Left lung (tissue), 10 donors: ENCODE measurements around the gene NR2F1-AS1. TPM values are rescaled to one million over a fixed set of nuclear protein-coding genes. Genes with fewer than 3 reads are reported as not detected.
"Not testable (repeated sequence)": the region's sequence is repeated elsewhere in the genome, so short reads cannot be mapped to it uniquely, and the experiment has no call there.

Experiments used
- ATAC-seq: fragments of 200-7000 bp; cut with Tn5 transposase; one replicate; pipeline ENCODE4 v1.9.1; 2020; ENCODE audit warnings: moderate library complexity
- DNase-seq, 4 donors: peaks; one replicate each; pipeline ENCODE4 v3.0.0-alpha.2; 2013 to 2020
- H3K27ac ChIP-seq, 2 donors: fragments of 200-600 bp; sonication (generic) in 1 of 2; one replicate each; pipeline versions ENCODE4 v1.5.0 to v1.8.0; 2020 to 2021
- H3K27me3 ChIP-seq, 2 donors: fragments of 200-600 bp; sonication (generic) in 1 of 2; one replicate each; pipeline versions ENCODE4 v1.5.0 to v1.8.0; 2020 to 2021
- H3K36me3 ChIP-seq, 2 donors: fragments of 200-600 bp; sonication (generic) in 1 of 2; one replicate each; pipeline versions ENCODE4 v1.5.0 to v1.8.0; 2020 to 2021
- H3K4me1 ChIP-seq, 2 donors: fragments of 200-600 bp; one replicate each; pipeline ENCODE4 v1.8.0; 2021
- H3K4me3 ChIP-seq, 2 donors: fragments of 200-600 bp; sonication (generic) in 1 of 2; one replicate each; pipeline versions ENCODE4 v1.5.0 to v1.8.0; 2020 to 2021; ENCODE audit warnings: mild to moderate bottlenecking in 1 of 2
- H3K9me3 ChIP-seq, 2 donors: fragments of 200-600 bp; sonication (generic) in 1 of 2; one replicate each; pipeline versions ENCODE4 v1.5.0 to v1.8.0; 2020 to 2021
- CTCF ChIP-seq, 2 donors: fragments of 200-600 bp; sonication (generic) in 1 of 2; IDR thresholded peaks; one replicate each; pipeline versions ENCODE4 v1.5.0 to v1.8.0; 2021; ENCODE audit warnings: antibody characterized with exemption in 2 of 2
- intact Hi-C, 2 donors: fragments of 100-400 bp; cut with DNase I; formaldehyde crosslinking; loops; one replicate each; pipeline versions ENCODE4 v1.11.2 to v1.14.2; 2022
- polyA plus RNA-seq, 6 donors: library from polyadenylated mRNA; unstranded; fragments of 120-200 nt; gene quantifications; one replicate each; pipeline ENCODE4 v1.2.1, GENCODE V29; 2013; ENCODE audit not compliant: insufficient read length in 6 of 6
- total RNA-seq, 2 donors: library from RNA; stranded (reverse); fragmentation: NEBNext Ultra II Directional; extraction: Animal tissue kit (Norgen Biotek cat#: 25700); gene quantifications; one replicate each; pipeline ENCODE4 v1.2.1, GENCODE V29; 2021
- donor health status: DM: no; HTN: yes; CAD: no.
- donor health status: DM: no; HTN: no; CAD: no.

NR2F1-AS1 gene
- total and polyA plus RNA-seq, 8 donors: 10.5 to 66.3 (median 48.3) TPM

GRCh38 chr5:93460286-93460685, 120.7 kb downstream of the NR2F1-AS1 start:
- Histone ChIP-seq H3K27me3 (no peaks in the 10 kb centered on the region), H3K4me1 (no peaks in the 10 kb centered on the region), H3K4me3 (no peak overlapping the region), H3K27ac (no peak overlapping the region), H3K36me3 (no peaks in the 10 kb centered on the region), H3K9me3 (peaks cover 0 to 29% of the 10 kb centered on the region in 2 donors)
- intact Hi-C loops: no loop called here
- TF ChIP-seq CTCF (IDR thresholded peaks at IDR 0.05): no peak
- ATAC-seq (no peak), DNase-seq (no peak)

- H3K27ac ChIP-seq, intact Hi-C loops, H3K27me3 ChIP-seq, ATAC-seq, H3K9me3 ChIP-seq, H3K4me3 ChIP-seq, H3K36me3 ChIP-seq, DNase-seq, H3K4me1 ChIP-seq: not testable (repeated sequence)
Measured at GRCh38 chr5:93456796-93457195, 124.2 kb downstream of the NR2F1-AS1 start.

DNA sequence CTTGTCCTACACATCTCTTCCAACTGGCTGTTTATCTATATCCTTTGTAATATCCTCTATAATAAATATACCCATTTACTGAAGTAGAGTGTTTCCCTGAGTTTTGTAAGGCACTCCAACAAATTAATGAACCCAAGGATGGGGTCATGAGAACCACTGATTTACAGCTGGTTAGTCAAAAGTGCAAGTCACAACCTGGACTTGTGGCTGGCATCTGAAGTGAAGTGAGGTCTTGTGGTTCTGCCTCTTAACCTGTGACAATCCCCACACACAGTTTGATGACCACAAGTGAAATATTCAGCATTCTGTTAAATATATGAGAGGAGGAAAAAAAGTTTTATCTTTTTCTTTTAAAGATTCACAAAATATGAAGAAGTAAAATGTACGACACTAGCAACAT, 126.1 kb downstream of the NR2F1-AS1 start:
- no peaks in the 10 kb centered on the region for H3K4me1 ChIP-seq
- no peak for DNase-seq
- ATAC-seq: no peak
- H3K27ac ChIP-seq: no peak overlapping the region
- no peaks in the 10 kb centered on the region for H3K27me3 ChIP-seq
- no peak for TF ChIP-seq CTCF (IDR thresholded peaks at IDR 0.05)
- intact Hi-C loops: no loop called here
- no peaks in the 10 kb centered on the region for H3K9me3 ChIP-seq
- no peak overlapping the region for H3K4me3 ChIP-seq
- no peaks in the 10 kb centered on the region for H3K36me3 ChIP-seq

DNA sequence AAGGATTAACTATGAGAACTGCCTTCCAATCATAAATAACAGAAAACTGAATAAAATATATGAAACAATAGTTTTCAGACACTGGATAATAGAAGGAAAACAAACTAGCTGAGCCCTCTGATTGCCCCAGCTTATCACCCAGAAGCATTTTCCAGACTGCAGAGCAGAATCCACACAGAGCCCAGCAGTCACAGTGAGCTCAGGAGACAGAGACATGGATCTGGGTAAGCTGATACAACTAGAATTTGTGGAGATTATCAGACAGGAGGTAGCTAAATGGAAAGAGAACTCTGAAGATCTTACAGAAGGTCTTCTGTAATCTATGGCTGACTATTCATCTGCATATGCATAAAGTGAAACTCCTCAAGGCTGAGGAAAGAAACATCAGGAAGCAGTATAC, 128.8 kb downstream of the NR2F1-AS1 start:
- no peaks in the 10 kb centered on the region for H3K36me3 ChIP-seq
- no peaks in the 10 kb centered on the region for H3K9me3 ChIP-seq
- no peak for DNase-seq
- intact Hi-C loops: no loop called here
- H3K4me3 ChIP-seq: no peak overlapping the region
- no peak for TF ChIP-seq CTCF (IDR thresholded peaks at IDR 0.05)
- no peaks in the 10 kb centered on the region for H3K27me3 ChIP-seq
- ATAC-seq: no peak
- no peaks in the 10 kb centered on the region for H3K4me1 ChIP-seq
- no peak overlapping the region for H3K27ac ChIP-seq

DNA sequence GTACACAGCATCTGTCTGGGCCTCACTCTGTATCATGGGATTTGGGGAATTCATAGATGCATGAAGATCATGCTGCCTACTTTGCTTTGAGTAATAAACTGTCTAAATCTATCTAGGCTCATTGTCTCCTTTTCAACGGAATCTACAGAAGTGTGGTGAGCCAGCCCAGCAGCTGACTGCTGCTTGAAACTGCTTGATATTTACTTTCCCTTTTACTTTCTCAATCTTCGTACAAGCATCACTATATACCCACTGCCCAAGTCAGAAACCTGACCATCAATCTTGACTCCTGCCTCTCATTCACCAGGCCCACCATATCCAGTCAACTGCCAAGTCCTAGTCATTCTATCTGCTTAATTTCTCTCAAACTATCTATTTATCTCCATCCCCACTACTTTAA, 142.9 kb downstream of the NR2F1-AS1 start:
- Histone ChIP-seq H3K27me3 (no peaks in the 10 kb centered on the region), H3K36me3 (no peaks in the 10 kb centered on the region), H3K4me3 (no peak overlapping the region), H3K27ac (no peak overlapping the region), H3K4me1 (no peaks in the 10 kb centered on the region), H3K9me3 (peaks cover 0 to 13% of the 10 kb centered on the region in 2 donors)
- DNase-seq (no peak), ATAC-seq (no peak)
- TF ChIP-seq CTCF (IDR thresholded peaks at IDR 0.05): no peak
- intact Hi-C loops: no loop called here

- intact Hi-C loops: no loop called here
- ATAC-seq: no peak
- TF ChIP-seq CTCF (IDR thresholded peaks at IDR 0.05): no peak
Measured at GRCh38 chr5:93436083-93436482, 144.9 kb downstream of the NR2F1-AS1 start.

More at GRCh38 chr5:93436083-93436482, 144.9 kb downstream of the NR2F1-AS1 start:
- Histone ChIP-seq H3K4me1 (no peaks in the 10 kb centered on the region), H3K27ac (no peak overlapping the region), H3K27me3 (no peaks in the 10 kb centered on the region), H3K36me3 (no peaks in the 10 kb centered on the region), H3K9me3 (no peaks in the 10 kb centered on the region), H3K4me3 (no peak overlapping the region)
- no peak for DNase-seq
